NCI-H1105 (cell line): ENCODE measurements around the gene FOXF1.
A peak's percentile ranks its signal among the peaks of the same experiment; 100 is the strongest.

Experiments used
- DNase-seq: peaks from one replicate; lab custom pipeline; 2025; lab: John Stamatoyannopoulos, UW

The FOXF1 gene

DNA sequence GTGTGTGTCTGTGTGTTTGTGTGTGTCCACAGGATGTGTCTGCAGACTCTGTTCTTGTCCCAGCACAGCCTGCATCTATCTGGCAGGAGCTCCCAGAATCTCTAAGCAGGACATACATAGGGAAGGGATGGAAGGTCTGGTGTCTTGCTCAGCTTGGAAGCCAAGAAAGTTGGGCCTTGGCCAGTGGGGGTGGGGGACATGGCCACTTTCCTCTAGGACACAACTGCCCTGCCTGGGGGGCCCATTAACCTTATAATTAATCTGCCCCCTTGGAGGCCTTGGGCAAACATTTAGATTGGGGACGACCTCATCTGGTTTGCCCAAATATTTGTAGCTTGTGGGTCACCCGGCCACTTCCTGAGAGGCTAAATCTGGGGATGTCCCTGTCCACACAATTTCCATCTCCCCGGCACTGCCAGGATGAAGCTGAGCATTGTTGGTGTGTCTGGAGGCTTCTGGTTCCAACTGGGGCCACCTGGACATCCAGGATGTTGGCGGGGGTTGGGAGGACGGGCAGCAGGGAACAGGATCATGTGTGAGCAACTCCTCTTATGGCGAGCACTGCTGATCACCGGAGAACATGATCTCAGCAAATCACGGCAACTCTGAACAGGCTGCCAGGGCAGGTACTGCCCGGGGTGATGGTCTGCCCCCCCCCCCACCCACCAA, 17.2 kb upstream of the FOXF1 start:
- no peak for DNase-seq

DNA sequence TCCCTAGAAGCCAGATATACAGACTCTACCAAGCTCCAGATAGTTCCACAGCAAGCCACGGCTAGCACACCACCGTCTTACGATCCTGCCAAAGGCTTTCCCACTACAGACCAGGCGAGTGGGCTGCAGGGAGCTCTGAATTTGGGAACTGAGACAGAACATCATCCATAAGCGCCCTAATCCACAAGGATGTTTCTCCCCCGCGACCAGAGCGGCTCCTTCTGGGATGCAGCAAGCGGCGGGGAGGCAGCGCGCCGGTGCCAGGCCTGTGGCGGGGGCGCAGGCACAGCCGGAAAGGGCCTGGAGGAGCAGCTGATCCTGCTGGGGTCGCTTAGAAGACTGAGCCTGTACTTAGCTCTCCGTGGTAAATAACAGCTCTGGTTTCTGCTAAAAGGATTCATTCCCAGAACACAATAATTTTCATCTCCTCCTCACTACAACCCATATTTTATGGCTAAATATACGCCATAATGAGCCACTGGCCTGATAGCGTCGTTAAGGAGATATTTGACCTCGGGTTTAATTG, 16.2 kb upstream of the FOXF1 start:
- DNase-seq: no peak

DNA sequence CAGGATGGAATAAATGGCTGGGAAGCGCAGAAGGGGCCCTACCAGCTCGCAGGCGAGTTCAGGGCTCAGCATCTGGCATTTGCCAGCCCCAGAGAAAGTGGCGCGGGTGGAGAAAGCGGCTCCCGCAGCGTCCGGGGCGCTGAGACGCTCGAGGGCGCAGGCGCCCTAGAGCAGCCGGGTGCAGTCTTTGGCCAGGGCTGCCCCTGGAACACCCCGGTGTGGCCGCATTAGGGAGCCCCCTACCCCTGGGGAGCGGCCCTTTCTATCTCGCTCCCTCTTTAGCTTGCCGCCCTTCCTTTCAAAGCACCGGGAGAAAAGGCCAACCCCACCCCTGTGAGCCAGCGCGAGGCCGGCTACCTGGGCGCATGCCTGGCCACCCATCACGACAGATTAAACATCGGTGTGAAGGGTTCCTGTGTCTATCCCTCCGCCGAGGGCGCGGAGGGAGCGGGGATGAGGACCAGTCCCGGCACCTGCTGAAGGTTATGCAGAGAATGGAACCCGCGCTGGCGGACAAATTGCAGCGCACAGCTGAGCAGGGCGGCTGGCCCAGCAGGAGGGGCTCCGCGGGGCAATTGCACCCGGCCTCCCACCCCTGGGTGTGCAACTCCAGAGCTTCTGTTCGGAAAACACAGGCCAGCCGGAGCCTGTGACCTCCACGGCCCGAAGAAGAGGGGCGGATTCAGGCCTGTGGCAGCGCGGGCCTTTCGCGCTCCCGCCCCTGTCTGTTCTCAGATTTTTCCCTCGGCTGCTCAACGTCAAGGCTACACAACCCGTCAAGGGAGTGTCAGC, 15.6 kb upstream of the FOXF1 start:
- no peak for DNase-seq

DNA sequence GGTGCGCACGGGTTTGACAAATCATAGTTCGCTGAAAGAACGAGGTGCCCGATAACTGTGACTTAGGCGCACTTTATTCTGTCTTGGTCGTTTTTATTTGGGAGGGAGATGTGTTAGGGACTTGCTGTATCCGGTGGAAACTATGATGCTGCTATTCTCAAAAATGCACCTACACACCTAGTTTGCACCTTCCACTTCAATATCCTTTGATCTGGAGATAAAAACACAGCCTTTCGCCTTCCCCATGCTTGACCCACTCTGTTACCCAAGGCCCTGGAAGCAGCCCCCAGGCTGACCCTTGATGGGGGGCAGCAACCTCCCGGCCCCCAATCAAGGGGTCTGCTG, 15.0 kb upstream of the FOXF1 start:
- no peak for DNase-seq

DNA sequence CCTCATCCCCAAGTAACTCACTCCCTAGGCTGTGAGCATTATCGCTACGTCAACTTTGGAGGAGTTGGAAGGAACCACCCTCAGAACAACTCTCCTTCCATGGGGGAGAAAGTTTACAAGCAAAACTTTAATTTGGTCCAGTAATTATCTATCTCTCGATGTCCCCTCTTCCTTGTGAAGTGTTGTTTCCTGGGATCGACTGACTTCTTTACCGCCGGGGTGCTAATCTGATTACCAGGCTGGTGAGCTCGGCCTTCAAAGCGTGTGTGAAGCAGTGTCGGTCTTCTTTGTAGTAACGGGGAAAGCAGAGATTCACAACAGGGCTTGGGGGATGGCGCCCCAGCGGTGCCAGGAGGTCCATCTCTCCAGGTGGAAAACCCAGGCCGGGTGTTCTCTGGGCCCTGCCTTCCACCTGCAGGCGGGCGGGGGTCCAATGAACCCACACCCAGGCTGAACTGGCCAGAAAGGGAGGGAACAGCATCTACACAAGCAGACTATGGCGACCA, 14.5 kb upstream of the FOXF1 start:
- DNase-seq: no peak

DNA sequence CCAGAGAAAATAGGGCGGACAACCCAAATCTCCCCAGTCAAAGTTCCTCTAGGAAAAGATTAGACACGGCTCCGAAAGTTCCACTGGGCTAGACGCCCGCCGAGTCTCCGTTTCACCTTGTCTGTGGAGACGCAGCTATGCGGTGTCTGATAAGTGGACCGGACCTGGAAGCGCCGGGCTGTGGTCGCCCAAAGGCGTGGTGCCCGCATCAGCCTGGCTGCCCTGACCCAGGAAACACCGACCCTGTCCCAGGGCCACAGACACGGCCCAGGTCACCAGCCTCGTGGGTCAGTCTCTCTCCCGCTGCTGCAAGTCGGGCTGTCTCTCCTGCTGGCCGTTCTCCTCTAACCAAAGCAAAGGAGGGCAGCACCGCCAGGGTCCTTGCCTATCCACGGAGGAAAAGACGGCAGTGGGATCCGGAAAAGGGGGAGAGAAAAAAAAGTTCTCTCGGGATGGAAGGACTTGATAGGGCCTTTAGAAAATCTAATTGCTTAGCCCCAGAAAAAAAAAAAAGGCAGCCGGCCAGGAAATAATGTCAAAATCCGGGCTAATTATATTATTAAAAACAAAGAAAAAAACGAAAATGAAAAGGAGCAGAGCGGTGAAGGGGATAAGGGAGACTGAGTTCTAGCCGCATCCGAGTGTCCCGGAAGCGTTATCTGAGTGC, 13.9 kb upstream of the FOXF1 start:
- no peak for DNase-seq

DNA sequence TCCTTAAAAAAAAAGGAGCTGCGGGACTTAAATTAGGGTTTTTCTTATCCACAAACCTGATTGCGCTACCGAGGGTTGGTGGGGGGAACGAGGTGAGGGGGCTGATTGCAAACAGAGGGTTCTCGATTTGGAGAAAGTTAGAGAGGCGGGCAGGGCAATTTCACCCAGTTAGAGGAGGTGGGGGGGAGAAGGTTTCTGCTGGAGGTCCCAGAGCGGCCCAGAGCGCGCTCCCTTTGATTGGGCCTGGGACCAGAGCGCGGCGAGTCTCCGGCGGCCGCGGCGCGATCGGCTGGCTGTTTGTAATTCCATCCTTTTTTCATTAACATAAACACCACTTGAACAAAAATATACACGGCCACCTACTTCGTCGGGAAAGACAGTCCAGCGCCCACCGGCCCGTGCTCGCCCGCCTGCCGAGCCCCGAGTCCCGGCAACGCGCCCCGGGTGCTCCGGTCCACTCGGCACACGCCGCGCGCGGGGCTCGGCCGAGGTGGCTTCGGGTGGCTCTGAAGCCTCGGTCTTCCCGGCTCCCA, 13.3 kb upstream of the FOXF1 start:
- DNase-seq: no peak

DNA sequence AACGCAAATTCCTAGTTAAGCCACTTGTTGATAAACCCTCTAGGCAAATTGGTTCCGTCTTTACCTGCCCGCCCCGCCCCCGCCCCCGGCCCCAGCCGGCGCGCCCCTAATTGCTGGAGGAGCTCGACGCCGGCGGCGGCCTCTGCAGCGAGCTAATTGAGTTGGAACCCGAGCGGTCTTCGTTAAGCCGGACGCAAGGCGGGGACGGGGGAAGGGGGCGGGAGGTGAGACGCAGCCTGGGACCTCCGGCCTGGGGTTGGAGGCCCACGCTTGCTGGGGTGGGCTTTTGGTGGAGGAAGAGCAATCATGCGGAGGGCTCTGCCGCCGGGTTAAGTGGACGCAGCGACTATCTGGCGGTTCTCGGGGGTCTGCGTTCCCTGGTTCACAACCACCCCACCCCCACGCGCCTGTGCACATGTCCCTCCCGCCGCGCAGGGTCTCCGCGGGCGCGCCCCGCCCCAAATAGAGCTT, 12.7 kb upstream of the FOXF1 start:
- DNase-seq: no peak

DNA sequence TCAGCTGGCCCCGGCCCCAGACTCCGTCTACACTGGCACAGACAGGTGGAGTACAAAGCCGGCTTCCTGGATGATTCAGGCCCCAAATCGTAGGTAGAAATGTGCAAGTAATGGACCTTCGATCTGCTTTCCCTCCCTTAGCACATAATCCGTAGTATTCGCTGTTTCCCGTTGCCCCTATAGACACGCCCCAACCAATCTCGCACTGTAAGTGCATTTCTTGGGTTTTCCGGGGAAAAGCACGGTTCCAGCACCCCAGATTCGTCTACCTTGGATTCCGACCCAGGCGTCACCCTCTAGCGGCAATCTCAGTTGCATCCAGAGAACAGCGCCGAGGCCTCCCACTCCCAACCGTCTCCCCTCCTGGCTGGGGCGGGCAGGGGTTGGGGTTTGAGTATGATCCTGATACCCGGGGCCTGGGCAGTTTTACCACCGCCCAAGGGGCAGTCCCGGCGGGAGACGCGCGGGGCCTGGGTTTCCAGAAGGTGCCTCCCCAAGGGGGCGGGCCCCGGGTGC, 12.1 kb upstream of the FOXF1 start:
- DNase-seq: no peak

DNA sequence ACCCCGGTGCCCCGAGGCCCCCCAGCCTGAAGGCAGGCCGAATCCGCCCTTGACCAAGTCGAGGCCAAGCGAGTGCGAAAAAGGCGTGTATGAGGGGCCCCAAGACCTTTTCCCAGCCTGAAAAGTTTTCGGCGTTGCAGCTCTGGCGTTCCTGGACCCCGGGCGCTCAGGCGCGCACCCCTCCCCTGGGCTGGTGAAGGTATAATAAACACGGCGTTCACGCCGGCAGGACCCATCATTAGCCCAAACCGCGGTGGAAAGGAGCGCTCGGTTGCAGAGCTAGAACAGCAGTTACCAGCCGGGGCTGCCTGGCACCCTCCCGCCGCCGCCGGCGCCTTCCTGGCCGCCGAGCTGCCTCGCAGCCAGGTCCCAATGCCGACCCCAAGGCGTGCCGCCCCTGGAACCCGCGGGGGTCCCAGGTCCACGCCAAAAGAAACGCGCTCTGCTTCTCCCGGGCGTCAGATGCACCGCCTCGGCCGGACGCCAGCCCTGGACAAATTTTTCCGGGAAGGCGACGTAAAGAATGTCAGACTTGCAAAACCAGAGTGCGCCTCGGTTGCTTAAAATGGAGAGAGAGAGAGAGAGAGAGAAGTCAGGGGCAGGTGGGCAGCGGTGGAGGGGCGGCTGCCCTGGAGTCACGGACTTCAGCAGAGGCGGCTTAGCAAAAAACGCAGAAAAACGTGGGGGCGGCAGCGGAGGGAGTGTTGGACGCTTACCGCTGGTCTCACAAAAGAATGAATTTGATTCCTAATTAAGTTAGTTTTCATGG, 11.5 kb upstream of the FOXF1 start:
- no peak for DNase-seq

DNA sequence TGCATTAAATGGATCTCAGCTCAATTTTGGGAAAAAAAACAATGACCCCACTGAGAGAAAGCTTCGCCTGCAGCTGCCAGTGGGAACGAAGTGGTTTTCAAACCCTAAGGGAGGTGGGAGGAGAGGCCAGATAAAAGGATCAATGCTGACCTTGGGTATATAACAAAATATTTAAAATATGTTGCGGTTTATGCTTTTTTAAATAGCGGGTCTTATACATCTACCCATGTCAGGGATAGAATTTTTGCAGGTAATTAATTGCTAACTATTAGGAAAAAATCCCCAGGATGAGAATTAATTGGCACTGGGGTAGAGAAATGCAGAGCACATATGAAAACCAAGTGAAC, 10.9 kb upstream of the FOXF1 start:
- DNase-seq: no peak

DNA sequence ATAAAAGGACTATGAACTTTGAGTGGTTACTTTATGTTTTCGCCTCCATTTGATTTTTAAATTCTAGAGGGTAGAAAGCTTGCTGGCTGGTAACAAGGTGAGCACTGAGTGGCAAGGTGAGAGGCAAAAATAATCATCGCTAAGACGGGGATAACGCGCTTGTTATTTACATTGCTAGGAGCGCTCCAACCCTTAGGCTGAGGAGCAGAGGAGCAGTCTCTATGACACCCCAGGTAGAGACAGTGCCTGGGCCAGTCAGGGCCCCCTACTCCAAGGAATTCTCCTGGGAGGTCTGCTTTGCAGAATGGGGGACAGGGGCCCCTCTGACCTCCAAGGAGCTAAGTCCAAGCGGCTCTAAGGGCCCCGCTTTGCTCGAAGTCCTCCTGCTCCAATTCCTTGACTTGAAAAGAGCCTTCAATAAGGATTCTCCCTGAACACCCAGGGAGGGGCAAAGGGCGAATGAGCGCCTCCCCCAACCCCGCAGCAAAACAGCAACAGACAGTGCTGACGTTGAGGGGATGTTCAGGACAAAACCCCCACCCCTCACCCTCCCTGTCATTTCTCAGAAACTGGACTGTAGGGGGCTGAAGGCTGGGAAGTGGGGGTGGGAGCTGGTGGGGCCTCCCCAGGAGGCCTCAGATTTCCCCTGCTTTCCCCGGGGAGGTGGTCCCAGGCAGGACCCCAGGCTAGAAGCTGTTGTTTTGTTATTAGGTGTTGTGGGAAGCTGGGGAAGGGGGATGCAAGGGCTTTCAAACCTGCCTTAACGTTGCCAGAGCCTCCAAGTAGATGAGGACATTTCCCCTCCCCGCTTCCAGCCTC, 10.2 kb upstream of the FOXF1 start:
- DNase-seq: no peak

DNA sequence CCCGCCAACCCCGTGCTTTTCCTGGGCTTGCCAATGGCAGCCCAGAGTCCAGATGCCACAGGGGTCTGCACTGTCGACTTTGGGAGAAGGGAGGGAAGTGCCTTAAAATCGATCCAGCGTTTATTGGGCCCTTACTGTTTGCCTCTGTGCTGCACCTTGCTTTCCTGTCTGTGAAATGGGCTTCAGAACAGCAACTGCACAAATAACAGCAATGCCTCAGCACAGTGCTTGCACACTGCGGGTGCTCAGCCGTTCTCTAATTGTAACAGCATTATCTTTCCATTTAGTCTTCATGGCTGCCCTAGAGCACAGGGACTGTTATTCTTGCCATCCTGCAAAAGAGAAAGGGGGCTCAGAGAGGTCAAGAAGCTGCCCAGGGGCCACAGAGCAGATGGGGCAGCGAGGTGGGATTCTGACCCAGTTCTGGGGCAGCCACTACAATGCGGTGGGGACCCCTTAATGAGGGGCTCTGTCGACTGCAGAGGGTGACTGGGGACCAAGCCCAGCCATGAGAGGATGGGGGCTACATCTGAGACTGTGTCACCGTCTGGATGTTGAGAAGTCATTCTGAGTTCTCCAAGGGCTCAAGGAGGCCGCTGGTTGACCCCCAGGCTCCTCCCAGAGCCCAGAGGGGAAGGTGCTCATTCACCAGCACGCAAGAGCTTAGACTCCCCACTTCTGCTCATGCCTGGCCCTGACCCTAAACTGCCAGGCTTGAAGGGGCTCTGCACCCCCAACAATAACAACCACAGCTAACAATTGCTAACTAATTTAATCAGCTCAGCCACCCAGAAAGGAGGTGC, 9.4 kb upstream of the FOXF1 start:
- DNase-seq: no peak

DNA sequence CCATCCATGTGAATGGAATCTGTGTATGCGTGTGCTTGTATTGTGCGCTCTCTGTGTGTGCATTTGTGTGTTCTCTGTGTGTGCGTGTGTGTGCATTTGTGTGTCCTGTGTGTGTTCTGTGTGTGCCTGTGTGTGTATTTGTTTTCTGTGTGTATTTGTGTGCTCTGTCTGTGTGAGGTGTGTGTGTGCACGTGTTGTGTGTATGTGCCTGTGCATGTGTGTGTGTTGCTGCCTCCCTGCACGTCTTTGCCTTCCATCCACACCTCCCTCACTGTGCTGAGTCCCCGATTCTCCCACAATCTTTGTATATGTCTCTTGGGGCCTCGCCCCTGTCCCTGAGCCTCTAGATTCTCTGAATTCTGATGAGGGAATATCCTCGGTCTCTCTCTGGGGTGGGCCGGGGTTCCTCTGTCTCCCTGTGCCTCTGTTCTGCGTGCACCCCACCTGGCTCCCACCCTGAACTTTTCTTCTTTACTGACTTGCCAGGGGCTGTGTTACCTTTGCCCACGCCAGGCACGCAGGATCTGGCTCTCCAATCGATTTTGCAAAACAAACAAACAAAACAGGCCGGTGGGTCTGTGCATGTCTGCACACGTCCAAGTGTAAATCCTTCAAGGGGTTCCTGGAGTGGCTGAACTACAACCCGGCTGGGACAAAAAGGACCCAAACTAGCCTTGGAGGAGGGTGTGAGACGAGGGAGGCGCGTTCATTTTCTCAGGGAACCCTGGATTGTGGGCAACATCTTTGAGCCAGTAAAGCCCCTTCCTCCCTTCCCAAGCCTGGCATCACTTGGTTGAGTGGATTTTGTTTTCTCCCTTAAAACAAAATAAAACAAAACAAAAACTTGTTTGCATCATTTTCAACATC, 8.1 kb upstream of the FOXF1 start:
- DNase-seq: peak; percentile 25

DNA sequence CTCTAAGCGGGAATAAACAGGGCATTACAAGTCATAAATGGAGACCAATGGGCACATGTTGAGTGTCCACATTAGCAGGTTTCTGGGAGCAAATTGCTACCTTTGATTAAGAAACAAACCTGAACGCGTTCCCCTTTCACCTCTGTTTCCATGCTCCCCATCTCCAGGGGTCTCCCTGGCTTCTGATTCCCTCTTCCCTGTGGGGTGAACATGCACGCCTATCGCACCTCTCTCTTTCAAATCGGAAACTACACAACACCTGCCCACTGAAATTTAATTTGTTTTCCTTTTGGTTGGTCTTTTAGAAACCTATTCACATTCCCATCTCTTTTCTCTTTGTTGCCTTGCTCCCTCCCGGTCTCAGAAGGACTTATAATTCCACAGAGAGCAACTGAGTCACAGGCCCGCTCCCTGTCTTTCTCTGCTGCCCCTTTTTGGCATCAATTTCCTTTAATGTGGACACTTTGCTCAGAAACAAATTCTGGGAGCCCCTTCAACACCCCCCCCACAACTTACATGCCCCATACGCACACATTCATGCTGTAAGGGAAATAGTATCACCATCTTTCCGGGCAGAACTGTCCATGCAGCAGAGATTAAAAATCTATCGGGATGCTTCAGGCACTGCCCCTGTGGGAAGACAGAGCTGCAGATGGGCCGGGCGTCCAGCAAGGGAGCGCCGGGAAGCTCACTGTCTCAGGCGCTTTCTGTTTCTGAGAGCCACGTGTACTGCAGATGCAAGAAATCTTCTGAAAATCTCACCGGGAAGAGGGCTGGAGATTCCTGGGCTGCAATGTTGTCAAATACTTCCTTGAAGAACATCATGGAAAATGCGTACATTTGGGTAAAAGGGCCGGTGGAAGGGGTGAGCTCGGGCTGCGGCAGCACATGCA, 7.2 kb upstream of the FOXF1 start:
- no peak for DNase-seq

DNA sequence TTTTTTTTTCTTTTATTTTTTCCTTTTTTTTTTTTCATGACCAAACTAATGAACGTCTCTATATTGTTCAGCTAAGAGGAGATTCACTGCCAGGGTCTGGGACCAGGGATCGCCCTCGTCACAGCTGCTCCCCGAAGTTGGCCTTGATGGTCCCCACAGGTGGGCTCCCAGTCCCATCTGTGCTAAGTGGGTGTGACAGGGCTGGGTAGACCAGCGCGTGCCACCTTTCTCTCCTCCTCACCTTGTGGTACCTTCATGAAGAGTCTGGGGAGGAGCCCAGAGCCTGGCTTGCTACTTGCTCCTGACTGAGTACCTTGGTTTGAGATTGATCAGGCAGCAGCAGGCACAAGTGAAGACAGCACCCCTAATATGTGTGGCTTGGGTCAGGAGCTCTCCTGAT, 6.5 kb upstream of the FOXF1 start:
- no peak for DNase-seq

DNA sequence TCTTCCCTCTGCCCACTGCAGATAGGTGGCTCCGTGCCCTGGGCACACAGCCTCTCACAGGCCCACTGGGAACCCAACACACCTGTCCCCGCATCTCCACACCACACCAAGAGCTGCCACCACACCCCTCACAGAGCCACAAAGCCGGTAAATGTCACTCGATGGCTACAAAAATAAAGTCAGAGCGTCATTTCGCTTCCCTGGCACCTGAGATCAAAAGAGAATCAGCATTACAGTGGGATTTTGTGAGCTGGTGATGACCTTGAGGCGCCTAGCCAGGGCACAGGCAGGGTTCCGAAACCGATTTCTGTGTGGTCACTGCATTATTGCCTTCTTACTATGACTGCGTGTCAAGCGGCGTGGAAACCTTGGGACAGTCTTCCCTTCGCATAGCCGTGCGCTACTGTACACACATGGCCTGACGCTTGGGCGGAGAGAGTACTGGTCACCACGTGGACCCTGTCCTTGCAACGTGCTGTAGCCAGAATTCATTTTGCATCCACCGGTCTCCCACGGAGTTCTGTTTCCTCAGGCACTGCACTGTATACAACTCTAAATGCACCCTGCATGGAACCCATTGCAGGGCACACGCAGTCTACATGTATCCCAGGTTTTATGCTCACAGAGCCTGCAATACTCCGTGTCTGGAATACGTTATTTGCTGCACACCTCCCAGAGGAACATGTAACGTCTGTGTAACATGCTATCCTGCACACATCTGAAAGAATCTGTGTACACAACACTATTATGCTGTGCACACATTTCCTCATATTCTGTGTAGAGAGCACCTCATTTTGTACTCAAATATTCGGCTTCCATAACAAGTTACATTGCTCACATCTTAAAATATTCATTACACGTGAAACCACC, 5.8 kb upstream of the FOXF1 start:
- no peak for DNase-seq
